Bone marrow (tissue), 2 donors: ENCODE measurements around the gene CPNE4.
A peak's percentile ranks its signal among the peaks of the same experiment; 100 is the strongest.

ENCODE experiments used
- DNase-seq, 2 donors: peaks; one replicate each; lab custom pipeline; 2025; lab: John Stamatoyannopoulos, UW

The CPNE4 gene

DNA sequence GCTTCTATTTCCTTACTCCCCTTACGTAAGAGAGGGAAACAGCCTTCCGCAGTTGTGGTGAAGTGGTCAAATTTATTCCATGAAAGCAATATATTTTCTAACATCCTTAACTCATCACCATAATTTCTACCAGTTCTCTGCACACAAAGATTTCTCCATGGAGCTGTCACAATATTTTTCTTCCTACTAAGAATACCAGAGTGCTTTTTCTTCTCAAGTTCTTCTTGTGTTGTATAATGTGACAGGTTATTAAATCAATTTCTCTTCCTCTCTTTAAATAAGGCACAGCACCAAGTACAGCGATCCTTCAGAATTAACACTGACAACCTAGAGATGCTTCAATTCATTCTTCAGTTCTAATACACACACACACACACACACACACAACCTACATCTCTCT is 153.0 kb downstream of the CPNE4 start:
- no peak for DNase-seq

DNA sequence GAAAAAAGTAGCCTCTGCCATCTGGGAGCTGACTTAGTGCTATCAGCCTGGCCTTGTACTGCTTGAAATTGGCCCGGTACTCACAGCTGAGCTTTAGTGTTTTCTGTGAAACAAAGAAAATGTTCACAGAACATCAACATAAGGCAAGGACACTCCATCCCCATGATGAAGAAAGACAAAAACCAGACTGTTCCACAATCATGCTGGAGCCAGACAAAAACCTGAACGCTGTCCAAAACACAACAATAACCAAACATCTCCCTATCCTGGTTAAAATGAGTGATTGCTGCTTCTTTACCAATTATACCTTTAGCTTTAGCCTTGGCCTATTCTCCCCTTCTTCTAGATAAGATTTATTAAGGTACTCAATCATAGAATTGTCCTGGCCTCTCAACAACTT is 153.9 kb downstream of the CPNE4 start:
- no peak for DNase-seq

DNA sequence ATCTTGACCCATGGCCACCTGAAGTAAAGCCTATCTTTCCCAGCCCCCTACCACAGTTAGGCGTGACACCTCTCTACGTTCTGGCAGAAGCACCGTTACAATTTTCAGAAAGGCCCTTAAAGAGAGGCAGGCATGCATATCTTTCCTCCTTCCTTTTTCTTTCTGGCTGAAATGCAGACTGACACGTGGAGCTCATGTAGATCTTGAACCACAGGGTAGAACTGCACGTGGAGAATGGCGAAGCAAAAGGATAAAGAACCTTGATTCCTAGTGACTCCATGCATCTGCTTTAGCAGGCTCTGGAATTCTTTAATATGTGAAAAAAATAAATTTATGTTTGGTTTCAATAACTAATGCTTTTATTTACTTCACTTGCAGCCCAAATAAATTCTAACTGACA is 166.6 kb downstream of the CPNE4 start:
- DNase-seq = no peak

DNA sequence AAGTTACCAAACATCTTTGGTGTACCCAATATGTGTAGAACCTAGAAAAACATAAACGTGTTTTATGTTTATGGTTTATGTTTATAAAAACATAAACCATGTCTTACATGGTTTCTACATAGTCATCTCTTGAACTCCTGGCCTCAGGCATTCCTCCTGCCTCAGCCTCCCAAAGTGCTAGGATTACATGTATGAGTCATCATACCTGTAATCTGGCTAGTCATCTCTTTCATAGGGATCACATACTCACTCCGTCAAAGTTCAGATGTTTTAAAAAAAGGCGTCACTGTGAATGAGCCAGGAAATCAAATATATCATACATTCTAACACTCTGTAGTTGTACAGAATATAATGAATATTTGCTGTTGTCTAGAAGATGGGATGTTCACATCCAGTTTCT is 178.6 kb downstream of the CPNE4 start:
- no peak for DNase-seq

DNA sequence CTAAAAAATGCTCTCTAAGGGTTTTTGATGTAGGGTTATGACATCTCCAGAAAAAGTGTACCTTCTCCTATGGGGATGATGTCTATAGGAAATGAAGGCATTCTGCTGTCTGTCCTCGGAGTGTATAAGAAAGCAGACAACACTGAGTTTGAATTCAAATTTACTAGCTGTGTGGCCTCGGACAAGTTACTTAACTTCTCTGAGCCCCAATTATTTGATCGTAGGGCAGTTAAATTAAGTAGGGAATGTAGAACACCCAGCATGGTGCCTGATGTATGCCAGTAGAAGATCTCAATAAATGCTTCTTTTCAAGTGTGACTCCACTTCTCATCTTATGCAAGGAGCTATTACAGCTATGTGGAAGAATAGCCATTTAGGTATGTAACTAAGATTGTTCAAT is 184.6 kb downstream of the CPNE4 start:
- no peak for DNase-seq

DNA sequence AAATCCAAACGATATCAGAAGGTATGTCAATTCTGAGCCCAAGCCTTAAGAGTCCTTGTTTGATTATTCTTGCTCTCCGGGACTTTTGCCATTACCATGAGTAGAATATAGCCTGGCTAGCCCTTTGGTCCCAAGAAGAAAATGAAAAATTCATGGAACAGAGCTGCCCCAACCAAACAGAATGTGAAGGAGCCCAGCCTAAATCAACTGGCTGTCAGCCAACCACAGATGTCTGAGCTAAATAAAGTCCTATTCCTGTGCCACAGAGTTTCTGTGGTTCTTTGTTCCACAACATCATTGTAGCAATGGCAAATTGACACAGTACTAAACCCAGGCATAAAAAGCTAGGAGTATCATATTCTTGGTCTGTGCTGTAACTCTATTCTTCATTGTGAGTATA is 185.2 kb downstream of the CPNE4 start:
- DNase-seq = no peak

DNA sequence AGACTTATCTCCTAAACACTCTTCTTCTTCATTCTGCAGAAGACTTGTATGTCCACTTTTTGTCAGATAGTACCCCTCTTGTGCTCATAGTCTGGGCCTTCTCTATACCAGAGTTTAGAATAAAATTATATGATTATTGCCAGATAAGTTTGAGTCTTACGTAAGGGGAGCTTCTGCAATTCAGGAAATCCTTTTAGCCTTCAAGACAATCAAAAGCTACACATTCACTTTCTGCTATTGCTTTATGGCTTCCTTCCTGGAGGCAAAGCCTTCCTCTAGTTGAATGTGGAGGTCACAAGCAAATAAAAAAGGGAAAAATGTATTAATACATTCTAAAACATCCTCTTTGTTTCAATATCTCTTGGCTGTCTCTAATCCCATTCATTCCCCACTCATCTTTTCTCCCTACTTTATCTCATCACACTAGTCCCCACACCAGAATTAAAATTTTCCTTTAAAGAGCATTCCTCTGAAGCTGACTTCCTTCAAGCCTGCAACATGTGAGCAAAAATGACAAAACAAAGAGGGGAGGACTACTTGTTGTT is 186.8 kb downstream of the CPNE4 start:
- DNase-seq = no peak

DNA sequence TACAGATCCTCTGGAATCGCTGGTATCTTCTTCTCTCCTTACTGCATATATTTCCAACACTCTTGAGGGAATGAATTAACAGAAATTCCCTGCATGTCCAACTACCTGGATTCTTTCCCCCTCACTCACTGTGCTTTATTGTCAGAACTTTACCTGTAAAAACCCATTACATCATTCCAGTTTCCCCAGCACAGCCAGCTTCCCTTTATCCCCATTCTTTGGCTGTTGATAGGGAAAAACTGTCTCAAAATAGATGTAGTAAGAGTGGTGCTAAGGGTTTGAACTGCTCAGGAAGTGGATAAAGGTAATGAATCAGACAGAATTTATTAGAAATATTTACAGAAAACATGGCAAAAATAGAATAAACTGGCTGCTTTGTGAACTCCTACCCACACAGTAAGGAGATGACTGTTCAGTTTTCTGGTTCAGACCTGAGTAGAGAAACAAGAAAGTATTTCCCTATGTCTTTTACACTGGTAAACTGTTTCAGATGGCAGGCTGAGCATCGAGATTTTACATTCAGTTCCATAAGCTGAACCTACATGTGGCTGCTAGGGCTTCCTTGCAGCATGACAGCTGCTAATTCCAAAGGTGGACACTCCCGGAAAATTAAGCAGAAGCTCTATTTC is 188.4 kb downstream of the CPNE4 start:
- DNase-seq = no peak

DNA sequence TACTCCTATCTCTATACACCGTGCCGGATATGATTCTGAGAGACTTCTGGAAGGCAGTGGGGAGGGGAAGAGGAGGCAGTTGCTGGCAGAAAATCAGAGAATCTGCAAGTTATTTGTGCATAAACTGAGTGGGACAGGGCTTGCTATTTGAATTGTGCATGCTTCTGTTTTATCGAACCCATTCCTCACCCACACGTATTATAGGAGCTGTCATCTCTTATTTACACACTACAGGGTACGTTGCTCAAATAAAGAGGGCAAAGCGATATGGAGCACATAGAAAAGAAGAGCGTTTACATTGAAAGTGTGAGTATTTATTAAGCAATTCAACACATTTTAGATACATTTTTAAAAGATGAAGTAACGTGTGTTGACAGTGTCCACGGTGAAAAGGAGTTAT is 191.6 kb downstream of the CPNE4 start:
- DNase-seq = no peak

DNA sequence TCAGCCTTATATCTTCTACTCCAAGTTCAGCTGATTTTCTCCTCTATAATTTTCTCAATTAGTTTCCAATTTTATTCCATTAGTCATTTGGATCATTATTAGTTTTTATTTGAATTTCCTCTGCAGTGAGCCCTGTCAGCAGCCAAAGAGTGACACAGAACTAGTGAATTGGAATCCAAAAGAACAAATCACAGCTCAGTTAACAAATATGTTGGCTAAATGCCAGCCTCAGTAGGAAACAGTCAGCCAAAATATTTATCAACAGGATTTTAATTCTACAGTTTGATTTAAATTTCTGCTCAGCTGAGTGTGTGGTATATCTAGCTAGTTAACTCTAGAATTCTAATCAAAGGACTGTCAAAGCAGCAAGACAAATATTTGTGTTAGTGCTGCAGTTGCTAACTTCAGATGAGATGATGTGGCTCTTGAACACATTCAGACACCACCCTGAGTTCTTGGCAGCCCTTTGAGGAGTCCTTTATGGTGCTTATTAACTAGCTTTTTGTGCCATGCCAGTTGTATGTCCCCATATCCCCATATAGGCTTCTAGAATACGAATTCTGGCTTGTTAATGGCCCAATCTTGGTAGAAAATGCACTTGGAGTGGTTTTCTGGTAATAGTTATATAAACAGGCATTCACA is 194.5 kb downstream of the CPNE4 start:
- DNase-seq = no peak

DNA sequence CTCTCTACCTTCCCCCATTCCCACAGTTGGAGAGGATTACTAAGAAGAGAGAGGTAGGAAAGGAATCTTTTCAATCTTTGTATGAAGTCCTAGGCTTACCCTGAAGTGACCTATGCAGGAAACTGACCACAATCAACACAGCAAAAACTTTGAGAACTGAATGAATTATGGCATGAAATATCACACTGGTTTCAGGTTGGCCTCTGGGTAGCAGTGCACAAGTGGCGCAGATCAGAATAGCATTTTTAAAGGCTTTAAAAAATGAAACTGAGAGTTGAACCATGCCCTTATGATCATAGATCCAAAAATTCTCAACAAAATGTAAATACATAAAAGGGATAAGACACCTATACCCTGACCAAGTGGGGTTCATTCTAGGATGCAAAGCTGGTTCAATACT is 198.9 kb downstream of the CPNE4 start:
- no peak for DNase-seq

DNA sequence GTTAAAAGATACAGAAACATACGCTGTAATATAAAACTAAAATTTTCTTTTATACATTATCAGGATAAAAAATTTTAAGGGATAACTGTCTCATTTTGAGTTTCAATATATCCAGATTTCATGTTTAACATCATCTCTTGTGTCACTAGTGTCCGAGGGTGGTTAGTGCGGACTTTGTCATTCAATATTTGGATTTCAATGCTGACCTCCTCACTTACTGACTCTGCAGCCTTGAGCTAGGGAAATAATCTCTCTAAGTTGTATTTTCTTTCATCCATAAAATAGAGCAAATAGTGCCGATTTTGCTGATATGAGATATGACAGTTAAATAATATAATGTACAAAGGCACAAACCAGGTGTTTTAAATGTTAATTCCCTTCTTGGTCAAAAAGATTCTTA is 203.2 kb downstream of the CPNE4 start:
- no peak for DNase-seq

DNA sequence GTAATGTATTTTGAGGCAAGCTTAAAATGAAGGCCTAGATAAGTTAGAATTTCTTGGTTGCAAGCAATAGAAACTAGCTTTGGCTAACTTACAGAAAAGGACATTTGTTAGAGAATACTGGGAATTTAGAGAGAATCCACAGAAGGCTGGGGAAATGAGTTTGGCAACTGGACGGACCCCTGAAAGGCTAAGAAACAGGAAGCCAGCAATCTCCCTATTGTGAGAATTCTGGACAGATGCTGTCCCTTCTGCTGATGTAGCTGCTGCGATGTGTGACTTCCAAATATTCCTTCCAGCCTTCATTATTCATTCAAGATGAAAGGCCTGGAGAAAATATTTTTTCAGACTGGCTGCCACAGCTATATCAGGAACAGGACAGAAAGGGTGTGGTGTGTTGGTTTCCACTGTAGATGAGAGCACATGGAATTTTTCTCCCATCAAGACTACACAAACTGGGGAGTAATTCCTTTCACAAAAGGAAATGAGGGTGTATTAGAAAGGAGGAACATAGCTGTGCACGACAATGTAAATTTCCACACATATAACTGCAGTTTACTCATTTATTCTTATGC is 213.5 kb downstream of the CPNE4 start:
- no peak for DNase-seq

DNA sequence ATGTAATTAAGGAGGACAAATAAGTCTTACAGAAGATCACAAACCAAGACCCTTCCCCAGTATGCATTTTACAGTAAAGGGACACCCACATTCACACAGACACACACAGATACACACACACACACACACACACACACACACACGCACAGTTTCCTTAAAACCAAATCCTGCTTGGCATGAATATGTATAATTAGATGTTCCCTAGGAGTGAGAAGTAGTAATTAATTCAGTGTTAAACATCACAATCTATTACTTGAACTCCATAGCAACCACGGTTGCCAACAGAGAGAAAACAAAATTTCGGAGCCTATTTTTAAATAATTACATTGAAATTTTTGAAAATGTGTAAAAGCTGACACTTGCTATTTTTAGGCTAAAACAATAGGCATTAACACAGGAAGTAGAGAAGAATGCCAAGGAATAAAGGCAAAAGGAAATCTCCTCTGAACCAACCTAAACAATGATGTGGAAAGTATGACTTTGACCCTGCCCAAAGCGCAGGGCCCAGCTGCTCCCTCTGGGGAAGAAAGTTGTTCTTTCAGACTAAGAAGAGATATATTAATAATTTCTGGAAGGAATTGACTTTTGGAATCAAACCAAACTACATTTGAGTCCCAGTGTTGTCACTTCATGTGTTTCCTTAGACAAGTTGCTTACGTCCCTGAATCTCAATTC is 215.3 kb downstream of the CPNE4 start:
- DNase-seq = no peak

DNA sequence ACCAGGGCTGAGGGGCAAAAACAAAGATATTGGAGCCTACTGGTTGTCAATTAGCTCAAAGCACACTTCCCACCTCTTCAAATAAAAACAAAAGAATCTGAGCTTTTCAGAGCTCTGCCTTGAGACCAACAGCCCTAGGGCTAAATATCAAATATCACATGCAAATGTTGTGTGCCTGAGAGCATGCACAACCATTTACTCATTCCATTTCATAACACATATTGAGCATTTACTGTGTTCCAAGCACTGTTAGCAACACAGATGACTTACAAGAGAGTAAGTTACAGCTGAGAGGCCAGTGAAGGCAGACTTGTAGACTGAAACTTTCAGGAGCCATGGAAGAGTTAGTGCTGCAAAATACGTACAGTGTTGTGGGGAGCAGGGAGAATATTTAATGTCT is 222.4 kb downstream of the CPNE4 start:
- no peak for DNase-seq

DNA sequence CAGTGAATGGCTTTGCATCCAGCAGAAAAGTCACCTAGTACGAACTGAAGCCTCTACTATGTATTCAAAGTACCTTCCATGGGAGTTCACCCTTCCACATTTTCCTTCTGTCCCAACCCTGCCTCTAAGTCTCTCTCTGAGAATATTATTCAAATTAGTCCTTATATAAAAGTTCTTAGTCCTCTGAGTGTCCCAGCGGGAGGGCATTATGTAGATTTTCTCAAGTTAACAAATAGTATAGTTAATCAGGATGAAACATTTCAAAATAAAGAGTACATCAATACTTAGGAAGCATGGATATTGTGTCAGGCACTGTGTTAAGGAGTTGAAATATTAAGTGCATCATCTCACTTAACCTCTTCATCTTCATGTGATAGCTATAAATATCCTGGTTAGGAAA is 223.3 kb downstream of the CPNE4 start:
- no peak for DNase-seq

DNA sequence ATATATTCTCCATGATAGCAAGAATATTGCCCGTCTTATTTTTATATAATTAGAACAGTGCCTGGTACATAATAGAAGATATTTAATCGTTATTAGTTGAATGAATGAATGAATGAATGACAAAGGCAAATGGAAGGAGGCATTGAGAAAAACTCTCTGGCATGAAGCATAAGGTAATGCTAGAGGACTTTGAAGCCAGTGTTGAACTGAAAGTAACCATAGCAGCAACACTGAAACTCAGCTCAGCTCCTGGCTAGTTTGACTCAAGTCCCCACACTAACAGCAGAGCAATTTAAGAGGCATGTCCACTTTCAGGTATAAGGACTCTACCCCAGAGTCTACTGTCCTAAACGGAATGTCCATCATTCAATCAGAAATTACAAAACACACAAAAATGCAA is 227.0 kb downstream of the CPNE4 start:
- DNase-seq = no peak

DNA sequence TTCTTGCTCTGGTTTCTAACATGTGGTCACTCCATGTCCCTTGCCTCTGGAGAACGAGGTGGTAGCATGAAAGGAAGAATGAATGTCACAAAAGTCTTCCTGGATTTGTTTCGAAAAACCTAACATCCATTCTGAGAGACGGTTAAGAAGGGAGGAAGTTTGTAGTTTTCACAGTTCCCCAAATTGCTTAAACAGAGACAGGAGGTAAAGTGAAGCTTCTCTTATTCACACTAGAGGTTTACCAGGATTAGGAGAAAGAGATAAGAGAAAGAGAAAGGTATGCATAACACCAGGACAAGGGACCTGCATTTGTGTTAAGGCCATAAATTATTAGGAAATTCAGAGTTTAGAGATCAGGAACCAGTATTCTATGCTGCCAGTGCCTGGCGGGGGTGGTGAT is 228.1 kb downstream of the CPNE4 start:
- peak in 1 of 2 donors; percentile 19 for DNase-seq

DNA sequence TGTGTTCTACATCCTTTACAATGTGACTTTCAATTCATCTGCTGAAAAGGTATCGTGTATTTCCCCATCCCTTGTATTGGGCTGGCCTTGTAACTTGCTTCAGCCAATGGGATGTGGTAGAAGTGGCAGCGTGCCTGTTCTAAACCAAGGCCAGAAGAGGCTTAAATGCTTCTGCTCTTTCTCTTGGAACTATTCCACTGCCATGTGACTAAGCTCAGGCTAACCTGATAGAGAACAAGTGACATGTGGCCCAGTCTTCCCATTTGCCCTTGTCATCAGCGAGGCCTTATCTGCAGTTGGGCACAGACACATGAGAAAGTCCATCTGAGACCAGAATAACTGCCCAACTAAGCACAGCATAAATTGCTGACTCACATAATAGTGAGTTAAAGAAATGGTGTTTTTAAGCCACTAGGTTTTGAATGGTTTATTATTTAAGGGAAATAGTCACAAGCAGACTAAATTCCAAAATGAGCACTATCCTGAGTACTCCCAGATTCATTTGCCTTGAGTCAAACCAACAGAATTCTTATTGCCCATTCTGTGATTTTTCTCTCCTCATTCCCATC is 230.2 kb downstream of the CPNE4 start:
- no peak for DNase-seq

DNA sequence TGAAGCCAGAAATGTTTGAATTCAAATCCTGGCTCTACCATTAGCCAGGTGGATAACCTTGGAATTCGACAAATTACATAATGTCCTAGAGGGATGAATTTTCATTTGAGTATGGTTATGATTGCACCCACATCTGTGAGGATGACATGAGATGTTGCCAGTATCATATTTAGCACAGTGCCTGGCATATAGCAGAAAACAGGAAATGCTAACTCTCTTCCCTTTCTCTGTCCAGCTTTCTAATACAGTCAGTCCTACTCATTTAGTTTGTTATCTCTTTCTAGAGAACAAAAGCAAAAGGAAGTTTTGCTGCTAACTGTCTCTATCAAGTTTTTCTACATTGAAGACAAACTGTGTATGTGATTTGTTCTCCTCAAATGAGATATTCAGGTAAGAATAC is 231.7 kb downstream of the CPNE4 start:
- no peak for DNase-seq

DNA sequence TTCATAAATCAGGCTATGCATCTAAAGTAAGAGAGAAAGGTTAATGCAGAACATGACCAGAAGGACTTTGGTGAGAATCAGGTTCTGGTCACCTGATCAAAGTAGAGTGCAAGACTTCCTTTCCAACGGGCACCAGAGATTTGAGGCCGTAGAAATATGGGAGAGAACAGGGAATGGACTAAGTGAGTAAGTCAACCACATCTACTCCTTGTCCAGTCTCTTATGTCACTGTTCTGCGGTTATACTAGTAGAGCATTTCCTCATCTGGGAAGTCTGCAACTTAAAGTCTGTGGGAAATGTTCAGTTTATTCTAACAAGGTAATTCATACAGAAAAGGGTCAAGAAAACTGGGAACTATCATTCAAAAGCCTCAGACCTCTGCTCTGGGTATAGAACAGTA is 232.8 kb downstream of the CPNE4 start:
- DNase-seq = no peak

DNA sequence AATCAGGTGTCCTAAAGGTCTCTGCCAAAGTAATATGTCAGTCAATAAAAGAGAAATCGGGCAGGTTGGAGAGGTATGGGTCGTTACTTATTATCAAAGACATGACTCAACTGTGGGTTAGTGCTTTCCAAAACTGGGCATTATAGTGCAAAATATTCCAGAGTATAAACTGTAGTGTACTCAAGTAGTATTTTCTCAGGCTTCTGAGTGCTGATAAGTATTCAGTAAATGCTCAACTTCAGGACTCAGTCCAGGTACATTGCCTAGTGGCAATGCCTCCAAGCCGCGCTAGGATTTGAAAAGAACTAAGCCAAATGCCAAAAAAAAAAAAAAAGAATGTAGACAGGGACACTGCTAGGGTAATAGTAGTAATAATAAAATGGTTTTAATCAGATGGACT is 233.2 kb downstream of the CPNE4 start:
- no peak for DNase-seq

DNA sequence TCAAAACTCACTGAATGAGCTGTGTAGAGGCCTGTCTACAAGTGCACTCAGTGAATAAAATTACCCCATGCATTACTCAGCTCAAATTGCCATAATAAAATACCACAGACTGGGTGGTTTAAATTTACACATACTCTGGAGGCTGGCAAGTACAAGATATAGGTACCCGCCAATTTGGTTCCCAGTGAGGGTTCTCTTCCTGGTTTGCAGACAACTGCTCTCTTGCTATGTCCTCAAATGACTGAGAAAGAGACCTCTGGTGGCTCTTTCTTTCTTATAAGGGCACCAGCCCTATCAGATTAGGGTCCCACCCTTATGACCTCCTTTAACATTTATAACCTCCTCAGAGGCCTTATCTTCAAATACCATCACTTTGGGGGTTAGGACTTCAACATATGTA is 237.0 kb downstream of the CPNE4 start:
- DNase-seq = no peak
